ENCODE measurements around the gene ILRUN. TPM values are rescaled to one million over a fixed set of nuclear protein-coding genes. Genes with fewer than 3 reads are reported as not detected.

ILRUN gene
- total and polyA plus RNA-seq, 9 of the 15 experiments (the other 6 are each of a cell fraction or from before 2014, with no cell fraction given) = 24.9 to 78.9 (median 53.4) TPM

DNA sequence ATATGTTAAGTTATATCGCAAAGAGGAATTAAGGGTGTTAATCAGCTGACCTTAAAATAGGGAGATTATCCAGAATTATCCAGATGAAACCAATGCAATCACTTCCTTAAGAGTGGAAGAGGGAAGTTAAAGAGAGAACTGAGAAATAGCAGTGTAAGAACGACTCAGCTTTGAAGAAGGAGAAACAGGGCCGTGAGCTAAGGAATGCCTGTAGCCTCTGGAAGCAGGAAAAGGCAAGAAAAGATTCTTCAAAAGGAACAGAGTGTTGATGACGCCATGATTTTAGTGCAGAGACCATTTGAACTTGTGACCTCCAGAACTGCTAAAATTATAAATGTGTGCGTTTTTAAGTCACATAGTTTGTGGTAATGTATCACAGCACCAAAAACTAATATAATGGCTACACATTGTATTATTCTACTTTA, 32.7 kb downstream of the ILRUN start (continued):
- TF ChIP-seq, protein P1, sequence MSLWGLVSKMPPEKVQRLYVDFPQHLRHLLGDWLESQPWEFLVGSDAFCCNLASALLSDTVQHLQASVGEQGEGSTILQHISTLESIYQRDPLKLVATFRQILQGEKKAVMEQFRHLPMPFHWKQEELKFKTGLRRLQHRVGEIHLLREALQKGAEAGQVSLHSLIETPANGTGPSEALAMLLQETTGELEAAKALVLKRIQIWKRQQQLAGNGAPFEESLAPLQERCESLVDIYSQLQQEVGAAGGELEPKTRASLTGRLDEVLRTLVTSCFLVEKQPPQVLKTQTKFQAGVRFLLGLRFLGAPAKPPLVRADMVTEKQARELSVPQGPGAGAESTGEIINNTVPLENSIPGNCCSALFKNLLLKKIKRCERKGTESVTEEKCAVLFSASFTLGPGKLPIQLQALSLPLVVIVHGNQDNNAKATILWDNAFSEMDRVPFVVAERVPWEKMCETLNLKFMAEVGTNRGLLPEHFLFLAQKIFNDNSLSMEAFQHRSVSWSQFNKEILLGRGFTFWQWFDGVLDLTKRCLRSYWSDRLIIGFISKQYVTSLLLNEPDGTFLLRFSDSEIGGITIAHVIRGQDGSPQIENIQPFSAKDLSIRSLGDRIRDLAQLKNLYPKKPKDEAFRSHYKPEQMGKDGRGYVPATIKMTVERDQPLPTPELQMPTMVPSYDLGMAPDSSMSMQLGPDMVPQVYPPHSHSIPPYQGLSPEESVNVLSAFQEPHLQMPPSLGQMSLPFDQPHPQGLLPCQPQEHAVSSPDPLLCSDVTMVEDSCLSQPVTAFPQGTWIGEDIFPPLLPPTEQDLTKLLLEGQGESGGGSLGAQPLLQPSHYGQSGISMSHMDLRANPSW (CRISPR knock-in tag; IDR thresholded peaks at IDR 0.05) = 0 out of 2 replicates have a peak, but pooled peaks have one; percentile 31
- TF ChIP-seq RBBP5 (IDR thresholded peaks at IDR 0.05; ENCODE audit: borderline replicate concordance, insufficient read depth, low read length, poor library complexity, severe bottlenecking) (peak; percentile 26), ZNF324 (CRISPR knock-in tag; IDR thresholded peaks at IDR 0.05) (0 out of 2 replicates have a peak, but pooled peaks have one; percentile 14), CHCHD3 (CRISPR knock-in tag; IDR thresholded peaks at IDR 0.05) (no peak), ZBTB8A (IDR thresholded peaks at IDR 0.05; ENCODE audit: partially characterized antibody) (peak; percentile 11), SRSF1 (IDR thresholded peaks at IDR 0.05; ENCODE audit: low read depth, low read length) (no peak), NFIC (IDR thresholded peaks at IDR 0.05) (no peak), ZNF354B (CRISPR knock-in tag; IDR thresholded peaks at IDR 0.05) (no peak), ZFP1 (CRISPR knock-in tag; IDR thresholded peaks at IDR 0.05) (no peak), SPI1 (IDR thresholded peaks at IDR 0.05; ENCODE audit: borderline replicate concordance, low read depth, low read length) (0 out of 2 replicates have a peak, but pooled peaks have one; percentile 19), SNIP1 (IDR thresholded peaks at IDR 0.05; ENCODE audit: low read depth) (no peak), ZKSCAN1 (IDR thresholded peaks at IDR 0.05; ENCODE audit: low read depth, low read length) (no peak), EP300 (IDR thresholded peaks at IDR 0.05; ENCODE audit: low read length) (peak; percentile 22; the same call in 1 of the 2 replicates), ZKSCAN3 (CRISPR knock-in tag; IDR thresholded peaks at IDR 0.05) (peak; percentile 12; the same call in 1 of the 2 replicates), ASH1L (IDR thresholded peaks at IDR 0.05; ENCODE audit: borderline replicate concordance, low read depth, partially characterized antibody) (peak; percentile 7), RBFOX2 (IDR thresholded peaks at IDR 0.05; ENCODE audit: low read depth, low read length) (no peak), ZNF311 (CRISPR knock-in tag; IDR thresholded peaks at IDR 0.05) (no peak)
- TF ChIP-seq, protein P2, sequence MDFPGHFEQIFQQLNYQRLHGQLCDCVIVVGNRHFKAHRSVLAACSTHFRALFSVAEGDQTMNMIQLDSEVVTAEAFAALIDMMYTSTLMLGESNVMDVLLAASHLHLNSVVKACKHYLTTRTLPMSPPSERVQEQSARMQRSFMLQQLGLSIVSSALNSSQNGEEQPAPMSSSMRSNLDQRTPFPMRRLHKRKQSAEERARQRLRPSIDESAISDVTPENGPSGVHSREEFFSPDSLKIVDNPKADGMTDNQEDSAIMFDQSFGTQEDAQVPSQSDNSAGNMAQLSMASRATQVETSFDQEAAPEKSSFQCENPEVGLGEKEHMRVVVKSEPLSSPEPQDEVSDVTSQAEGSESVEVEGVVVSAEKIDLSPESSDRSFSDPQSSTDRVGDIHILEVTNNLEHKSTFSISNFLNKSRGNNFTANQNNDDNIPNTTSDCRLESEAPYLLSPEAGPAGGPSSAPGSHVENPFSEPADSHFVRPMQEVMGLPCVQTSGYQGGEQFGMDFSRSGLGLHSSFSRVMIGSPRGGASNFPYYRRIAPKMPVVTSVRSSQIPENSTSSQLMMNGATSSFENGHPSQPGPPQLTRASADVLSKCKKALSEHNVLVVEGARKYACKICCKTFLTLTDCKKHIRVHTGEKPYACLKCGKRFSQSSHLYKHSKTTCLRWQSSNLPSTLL (IDR thresholded peaks at IDR 0.05) = no peak

Data from K562 (cell line).